ENCODE data around the gene SELENON.

The SELENON gene

DNA sequence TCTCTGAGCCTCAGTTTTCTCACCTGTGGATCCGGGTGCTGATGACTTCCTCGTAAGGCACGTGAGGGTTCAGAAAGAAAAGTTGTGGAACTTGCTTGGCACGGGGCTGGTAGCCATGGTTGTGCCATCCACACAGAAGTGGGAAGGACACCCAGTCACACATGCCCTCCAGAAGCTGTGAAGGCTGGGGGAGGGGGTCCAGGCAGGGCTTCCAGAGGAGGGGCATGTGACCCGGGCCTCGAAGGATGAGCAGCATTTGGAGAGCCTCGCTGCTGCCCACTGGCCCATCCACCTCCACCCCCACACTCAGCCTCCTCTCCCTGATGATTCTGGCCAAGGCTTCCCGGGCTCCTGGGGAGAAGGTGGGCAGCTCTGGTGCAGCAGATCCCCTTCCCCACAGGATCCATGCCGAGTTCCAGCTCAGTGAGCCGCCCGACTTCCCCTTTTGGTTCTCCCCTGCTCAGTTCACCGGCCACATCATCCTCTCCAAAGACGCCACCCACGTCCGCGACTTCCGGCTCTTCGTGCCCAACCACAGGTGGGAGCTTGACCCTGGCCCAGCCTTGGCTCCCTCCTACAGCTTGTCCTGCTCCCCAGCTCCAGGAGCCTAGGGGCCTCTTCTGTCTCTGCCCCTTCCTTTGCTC lies 9.4 kb downstream of the SELENON start:
- no peak for DNase-seq (ENCODE audit: low read depth)

DNA sequence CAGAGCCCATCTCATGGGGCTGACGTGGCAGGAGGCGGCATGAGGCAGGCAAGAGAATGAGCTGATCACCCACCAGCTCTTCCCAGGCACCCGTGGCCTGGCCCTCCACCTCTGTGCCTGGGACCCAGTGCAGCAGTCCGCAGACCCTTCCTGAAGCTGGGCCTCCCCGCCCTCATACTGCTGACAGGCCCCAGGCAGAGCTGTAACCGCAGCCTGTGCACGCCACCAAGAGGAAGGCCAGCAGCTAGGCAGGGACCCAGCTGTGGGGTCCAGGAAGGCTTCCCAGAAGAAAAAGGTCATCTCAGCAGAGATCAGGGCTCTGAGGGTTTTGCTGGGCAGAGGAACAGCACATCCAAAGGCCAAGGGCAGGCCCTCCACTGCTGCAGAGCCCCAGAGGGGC lies 9.9 kb downstream of the SELENON start:
- no peak for DNase-seq (ENCODE audit: low read depth)

DNA sequence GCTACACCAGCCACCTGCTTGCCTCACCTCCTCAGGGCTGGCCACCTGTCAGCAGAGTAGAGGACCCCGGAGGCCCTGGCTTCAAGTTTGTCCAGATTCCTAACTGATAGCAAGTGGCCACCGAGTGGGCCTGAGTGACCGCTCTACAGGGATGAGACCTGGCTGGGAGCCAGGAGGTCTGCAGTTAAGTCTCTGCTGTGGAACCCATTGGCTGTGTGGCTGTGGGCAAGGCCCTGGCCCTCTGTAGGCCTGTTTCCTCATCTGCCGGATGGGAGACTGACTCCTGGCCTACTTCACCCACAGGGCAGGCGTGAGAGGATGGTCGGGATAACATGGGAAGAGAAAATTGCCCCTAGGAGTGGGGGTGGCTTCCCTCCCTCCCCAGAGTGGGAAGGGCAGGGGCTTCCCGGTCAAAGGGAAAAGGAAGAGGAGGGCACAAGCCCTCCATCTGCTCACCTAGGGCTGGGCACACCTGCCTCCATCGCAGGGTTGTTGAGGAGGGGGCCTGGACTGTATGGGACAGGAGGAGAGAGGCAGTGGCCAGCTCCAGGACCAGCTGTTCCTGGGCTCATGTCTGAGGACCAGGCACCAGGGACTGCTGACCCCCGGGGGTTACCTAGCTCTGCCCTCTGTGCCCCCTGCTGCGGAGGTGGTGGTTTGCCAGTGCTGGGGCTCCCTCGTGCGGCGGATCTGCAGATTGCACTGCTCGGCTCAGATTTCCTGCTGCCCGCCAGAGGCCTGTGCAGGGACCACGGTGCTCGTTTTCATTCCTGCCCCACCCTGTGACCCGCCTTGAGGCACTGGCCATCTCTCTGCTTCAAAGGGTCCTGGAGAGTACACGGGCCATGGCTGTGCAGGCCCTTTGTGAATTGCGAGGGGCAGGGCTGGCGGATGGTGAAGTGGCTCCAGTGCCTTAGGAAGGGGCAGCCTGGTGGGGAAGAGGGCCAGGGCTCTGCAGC lies 10.6 kb downstream of the SELENON start:
- no peak for DNase-seq (ENCODE audit: low read depth)

DNA sequence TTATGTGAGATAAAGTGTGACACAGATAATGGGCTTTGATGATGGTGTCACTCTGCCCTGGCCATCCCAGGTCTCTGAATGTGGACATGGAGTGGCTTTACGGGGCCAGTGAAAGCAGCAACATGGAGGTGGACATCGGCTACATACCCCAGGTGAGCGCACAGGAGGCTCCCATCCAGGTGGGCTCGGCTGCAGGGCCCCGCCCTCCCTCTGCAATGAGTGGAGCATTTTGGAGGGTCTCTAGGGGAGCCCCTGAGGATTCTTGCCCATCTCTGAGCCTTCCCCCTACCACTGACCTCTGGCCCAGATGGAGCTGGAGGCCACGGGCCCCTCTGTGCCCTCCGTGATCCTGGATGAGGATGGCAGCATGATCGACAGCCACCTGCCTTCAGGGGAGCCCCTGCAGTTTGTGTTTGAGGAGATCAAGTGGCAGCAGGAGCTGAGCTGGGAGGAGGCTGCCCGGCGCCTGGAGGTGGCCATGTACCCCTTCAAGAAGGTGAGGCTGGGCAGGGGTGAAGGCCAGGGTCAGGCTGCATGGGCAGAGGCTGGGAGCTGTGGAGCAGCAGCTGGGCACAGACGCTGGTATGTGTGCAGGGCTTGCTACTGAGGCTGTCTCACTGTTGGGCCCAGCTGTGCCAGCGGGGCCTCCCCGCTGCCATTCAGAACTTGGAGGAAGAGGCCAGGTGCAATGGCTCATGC lies 11.5 kb downstream of the SELENON start:
- DNase-seq (ENCODE audit: low read depth) = no peak

DNA sequence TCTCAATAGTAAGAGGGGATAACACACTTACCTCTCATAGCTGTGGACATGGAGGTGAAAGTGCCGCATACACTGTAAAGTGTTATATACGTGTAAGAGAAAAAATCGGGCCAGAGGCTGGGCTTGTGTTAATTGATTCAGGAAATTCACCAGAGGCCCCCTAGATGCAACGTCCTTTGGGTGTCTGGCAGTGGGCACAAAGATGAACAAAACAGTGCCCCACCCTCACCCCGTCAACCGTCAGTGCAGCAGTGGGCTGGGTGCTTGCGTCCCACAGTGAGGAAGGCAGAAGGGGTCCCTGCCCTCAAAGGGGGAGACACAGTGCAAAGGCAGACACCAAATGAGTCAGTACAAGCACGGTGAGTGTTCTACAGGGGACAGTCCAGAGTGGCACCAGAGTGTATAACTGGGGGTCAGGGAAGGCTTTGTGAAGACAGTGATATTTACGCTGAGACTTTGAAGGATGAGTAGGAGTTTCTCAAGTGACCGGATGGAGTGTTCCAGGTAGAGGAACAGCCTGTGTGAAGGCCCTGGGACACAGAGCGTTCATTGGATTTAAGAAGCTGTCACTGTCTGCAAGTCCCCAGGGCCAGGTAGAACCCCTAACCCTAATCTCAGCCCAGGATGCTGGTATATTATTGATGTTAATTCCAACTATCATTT lies 13.2 kb downstream of the SELENON start:
- DNase-seq (ENCODE audit: low read depth) = no peak

DNA sequence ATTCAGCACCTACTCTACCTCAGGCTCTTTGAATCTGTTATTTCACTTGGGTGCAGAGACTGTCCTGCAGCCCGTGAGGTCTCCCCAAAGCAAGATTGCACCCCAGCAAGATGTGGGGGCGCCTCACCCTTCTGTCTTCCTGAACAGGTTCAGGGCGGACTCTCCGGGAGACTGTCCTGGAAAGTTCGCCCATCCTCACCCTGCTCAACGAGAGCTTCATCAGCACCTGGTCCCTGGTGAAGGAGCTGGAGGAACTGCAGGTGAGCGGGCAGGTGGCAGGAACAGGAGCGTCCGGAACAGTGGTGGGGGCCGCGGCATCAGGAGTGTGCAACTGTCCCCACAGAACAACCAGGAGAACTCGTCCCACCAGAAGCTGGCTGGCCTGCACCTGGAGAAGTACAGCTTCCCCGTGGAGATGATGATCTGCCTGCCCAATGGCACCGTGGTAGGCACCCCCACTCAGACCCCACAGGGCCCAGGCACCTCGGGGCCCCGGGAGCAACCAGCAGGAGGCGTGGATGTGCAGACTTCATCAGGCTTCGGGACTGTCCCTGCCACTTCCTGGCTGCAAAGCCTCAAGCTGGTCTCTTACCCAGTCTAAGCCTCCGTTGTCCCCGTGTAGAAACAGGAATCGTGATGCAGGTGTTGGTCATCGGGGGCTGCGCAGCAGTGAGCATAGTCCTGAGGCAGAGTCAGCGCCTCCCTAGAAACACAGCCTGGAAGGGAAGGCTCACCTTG lies 13.9 kb downstream of the SELENON start:
- no peak for DNase-seq (ENCODE audit: low read depth)

DNA sequence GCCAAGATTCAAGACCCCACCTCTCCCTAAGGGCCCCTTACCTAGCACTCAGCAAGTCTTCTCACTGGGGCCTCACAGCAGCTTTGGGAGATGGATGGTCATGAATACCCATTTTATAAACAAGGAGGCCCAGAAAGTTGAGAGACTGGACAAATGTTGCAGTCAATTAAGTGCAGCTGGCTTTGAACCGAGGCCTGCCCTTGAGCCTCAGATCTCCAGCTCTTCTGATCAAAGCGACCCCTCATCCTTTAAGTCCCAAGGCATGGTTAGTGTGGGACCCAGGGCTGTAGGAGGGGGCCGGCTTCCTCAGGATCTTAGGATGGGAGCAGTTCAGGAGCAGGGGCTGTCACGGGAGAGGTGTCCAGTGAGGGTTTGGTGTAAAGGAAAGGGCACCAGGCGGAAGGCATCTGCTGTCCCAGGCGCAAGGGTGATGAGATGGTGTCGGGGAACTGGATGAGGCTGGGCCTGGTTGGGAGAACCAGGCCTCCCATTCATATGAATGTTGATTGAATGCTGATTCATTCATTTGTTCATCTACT lies 14.6 kb downstream of the SELENON start:
- no peak for DNase-seq (ENCODE audit: low read depth)

DNA sequence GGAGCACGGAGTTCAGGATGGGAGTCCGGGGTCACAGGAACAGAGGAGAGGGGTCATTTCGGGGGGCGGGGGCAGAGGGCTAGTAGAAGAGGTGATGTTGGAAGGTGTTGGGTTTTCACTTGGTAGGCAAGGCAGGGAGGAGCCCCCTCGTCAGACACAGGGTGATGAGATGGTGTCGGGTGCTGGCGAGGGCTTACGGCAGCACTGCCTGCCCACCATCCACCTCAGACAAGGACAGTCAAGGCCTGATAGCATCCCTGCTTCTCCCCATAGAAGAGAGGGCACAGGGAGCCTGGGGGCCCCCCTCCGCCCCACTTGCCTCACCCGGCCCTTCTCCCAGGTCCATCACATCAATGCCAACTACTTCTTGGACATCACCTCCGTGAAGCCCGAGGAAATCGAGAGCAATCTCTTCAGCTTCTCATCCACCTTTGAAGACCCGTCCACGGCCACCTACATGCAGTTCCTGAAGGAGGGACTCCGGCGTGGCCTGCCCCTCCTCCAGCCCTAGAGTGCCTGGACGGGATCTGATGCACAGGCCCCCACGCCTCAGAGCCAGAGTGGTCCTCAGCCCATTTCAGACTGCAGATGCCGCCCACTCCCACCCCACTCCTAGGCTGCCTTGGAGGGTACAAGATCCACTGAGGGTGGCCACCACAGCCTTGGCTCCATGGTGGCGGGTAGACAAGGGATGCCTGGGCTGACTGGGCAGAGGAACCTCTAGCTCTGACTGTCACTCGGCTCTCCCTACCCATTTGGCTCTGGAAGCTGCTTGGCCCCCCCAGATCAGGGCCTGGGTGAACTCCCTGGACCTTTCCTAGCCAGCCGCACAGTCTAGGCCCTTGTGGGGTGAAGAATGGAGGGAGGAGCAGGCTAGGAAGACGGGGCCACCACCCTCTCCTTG lies 15.5 kb downstream of the SELENON start:
- DNase-seq (ENCODE audit: low read depth) = no peak

DNA sequence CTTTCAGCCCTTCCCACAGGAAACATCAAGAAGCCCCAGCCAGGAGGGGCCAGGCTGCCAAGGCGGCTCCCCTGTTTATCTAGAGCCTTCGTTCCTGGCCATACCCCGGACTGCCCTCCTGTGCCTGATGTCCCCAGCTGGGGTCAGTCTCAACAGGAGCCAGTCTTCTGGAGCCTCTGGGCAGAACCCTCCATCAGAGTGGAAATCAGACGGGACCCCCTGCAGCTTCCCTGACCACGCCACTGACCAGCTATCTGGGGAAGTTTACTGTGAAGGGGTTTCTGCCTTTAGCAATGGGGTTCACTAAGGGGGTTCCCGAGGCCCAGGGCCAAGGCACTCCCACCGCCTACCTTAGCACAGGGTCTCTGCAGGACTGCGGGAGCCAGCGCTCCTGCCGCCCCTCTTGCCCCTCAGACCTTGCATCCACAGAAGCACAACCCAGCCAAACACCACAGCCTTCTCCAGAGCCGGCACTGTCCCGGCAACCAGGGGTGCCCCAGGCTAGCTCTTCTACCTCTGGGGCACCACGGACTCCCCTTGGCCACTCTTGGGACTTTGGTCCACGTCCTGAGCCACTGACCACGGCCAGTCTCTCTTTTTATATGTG lies 16.2 kb downstream of the SELENON start:
- DNase-seq (ENCODE audit: low read depth) = no peak

DNA sequence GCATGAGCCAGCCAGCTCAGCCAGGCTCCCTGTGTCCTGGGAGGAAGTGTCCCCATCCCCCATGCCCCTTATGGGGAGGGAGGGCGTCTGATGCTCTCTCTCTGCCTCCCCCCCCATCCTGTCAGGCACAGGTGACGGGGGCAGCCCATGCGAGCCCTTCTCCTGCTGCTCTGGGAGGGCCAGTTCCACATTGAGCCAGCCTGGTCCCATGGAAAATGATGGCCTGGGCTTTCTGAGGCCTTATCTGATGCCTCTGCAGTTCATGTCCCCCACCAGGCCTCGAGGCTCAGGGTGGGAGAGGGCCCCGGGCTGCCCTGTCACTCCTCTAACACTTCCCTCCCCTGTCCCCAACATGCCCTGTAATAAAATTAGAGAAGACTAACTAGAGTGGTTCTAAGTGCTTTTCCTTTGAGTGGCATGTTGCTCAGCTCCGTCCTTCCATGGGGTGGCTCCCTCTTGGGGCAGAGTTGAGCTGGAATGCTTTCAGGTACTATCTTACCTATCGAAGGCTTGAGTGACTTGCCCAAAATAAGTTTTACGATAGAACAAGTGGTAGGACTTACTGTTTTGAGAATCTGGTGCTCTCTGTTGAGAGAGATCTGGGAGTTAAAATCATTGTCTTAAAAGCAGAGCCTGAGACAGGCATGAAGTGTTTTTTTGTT lies 18.0 kb downstream of the SELENON start:
- no peak for DNase-seq (ENCODE audit: low read depth)

DNA sequence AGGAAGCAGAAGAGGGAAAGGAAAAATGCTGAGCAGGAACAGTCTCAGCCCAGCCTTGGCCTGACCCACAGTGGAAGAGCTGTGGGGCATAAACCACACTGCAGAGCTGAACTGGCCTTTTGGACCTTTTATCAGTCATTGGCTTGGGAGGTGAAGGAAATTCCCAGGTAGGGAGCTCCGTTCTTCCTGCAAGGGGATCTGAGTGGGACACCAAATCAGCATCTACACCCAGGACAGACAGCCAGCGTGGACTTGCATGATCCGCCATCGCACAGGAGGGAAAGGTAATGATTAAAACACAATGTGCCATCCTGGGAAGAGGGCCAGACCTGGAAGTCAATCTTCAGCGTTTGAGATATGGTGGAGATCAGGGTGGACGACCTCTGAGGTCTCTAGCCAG lies 18.6 kb downstream of the SELENON start:
- no peak for DNase-seq (ENCODE audit: low read depth)

DNA sequence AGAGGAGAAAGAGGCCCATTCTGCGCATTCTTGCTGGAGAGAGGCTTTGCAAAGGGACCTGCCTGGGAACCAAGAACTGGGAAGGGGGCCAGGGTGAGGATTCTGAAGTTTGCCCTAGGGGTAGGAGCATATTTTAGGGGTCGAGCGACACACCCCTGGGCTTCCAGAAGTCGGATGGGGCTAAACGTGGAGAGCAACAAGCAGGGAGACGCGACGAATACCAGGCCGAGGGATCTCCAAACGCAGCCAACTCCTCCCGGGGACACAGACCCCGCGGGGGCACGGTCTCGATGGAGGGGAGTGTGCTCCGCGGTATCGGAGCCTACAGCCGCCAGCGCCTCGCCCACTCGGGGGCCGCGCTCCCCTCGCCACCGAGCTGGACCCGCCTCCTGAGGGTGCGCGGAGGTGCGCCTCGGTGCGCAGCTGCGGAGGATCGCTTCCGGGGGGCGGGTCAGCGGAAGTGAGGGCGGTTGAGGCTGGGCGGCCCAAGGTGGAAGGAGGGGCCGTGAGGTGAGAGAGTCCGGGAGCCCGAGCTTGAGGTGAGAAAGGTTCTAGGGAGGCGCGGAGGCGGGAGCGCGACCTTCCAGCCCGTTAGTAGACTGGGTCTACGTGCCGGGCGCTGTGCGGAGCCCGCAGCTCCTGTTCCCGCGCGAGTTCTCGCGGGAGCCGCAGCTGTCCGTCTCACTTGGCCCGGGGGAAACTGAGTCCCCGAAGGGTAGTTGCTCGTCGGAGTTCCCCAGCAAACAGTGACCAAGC lies 19.7 kb downstream of the SELENON start, which contains the start of gene MTFR1L:
Gene MTFR1L (plus strand): TSS at position 464 of the 756 bp plus-strand sequence. CDS start 3,151 bp downstream, outside the sequence.
- no peak for DNase-seq (ENCODE audit: low read depth)

DNA sequence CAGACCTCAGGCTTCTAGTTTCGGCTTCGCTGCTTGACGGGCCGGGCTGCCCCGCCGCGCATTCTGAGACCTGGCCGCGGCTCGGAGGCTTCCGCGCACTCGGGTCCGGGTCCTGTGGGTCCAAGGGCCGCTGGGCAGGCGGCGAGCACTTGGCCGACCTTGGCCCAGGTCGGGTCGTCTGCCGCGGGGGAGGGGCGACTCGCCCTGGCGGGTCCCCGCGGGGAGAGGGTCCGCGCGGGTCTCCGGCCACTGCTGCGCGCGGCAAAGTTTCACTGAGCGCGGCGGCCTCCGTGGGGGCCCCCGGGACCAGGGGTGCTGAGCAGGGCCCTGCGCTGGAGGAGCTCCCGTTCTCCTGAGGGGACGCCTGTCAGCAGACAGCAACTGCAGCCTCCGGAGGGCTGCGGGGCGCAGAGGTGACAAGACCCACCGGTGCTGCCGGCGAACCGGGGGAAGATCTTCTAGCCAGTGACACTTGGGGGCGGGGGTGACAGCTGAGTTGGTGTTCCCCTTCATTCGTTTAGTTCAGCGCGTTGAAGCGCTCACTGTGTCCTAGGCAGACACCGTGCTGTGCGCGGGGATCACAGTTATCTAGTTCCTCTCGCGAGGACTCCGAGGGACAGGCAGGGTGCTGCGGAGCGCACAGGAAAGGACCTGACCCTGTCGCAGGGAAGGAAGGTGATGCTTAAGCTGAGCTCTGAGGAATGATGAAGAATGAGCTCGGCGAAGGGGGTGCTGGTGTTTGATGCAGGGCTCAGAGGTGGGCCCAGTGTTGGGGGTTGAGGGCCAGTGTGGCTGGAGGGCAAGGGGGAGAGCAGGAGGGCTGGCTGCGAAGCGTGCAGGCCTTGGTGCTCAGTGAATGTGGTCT lies 20.5 kb downstream of the SELENON start:
- no peak for DNase-seq (ENCODE audit: low read depth)

DNA sequence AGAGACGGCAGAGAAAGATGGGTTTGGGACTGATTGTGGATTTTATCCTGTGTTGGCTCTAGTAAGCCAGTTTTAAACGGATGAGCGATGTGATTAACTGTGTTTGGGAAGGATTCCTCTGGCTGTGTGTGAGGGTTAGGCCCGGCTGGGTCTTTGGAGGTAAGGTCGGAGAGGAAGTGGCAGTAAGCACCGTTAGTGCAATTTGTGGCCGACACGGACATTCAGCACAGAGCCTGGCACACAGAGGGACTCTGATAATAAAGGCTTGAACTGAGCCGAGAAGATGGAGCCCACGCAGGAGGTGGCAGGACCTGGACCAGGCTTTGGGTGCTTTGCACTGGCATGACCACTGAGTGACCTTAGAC lies 21.1 kb downstream of the SELENON start:
- no peak for DNase-seq (ENCODE audit: low read depth)

DNA sequence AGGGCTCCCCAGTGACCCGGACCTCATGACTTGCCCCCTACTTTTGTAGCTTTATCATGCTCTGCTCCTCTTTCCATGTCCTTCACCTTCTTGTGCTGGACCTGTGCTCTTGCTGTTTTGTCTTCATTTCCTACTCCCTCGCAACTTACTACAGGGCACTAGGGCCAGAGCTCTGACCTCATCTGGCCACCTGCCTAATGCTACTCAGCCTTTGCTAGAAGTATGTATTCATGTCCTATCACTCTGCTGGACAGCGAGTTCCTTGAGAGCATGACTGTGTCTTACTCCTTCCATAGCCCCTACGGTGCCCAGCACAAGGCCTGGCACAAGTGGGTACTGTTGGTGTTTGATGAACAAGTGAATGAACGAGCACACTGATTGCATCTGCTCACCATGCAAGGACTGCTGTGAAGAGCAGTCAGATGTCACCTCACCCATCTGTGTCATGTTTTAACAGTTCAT lies 21.7 kb downstream of the SELENON start:
- no peak for DNase-seq (ENCODE audit: low read depth)

DNA sequence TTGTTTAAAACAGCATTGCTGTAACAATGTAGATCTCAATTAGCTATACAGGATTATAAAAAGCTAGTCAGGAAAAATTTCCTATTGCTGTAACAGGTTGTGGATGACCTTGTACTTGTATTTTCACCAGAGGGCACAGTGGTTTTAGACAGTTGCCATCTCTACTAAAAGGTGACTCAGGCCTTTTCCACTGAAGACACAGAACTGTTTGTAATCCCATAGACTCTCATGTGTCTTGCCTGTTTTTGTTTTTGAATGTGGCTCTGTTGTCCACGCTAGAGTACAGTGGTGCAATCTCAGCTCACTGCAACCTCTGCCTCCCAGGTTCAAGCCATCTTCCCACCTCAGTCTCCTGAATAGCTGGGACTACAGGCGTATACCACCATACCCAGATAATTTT lies 25.6 kb downstream of the SELENON start:
- no peak for DNase-seq (ENCODE audit: low read depth)

DNA sequence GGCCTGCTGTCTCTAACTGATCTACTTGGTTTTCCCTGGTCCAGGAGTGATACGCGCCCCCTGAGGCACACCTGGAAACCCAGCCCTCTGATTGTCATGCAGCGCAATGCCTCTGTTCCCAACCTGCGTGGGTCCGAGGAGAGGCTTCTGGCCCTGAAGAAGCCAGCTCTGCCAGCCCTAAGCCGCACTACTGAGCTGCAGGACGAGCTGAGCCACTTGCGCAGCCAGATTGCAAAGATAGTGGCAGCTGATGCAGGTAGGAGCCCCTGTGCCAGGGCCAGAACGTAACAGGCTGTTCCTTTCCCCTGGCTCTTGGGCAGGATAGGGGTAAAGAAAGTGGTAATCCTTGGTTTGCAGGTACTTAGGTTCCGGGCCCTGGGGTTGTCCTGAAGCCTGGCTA lies 26.6 kb downstream of the SELENON start:
- DNase-seq (ENCODE audit: low read depth) = no peak

Measured in stromal cell of bone marrow (primary cell).